GM19099 (cell line): ENCODE data around the gene GTPBP3.

ENCODE experiments used
- POLR2A ChIP-seq: IDR thresholded peaks from 3 replicates; pipeline ENCODE4 v1.6.1; 2011; ENCODE audit warnings: low read depth; ENCODE audit not compliant: insufficient read length; ENCODE audit errors: extremely low read depth

Gene GTPBP3

DNA sequence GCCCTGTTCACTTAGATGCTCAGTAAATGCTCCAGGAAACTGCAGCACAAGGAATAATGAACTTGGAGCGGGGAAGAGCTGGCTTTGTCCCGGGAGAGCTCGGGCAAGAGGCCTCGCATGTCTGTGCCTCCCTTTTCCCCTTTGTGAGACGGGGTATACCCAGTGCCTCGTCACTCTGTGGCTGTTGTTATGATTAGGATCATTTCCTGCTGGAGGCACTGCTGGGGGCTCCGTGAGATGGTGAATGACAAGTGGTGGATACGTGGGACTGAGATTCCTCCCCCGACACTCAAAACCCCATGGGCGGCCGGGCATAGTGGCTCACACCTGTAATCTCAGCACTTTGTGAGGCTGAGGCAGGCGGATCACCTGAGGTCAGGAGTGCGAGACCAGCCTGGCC lies 40.9 kb downstream of the GTPBP3 start:
- TF ChIP-seq POLR2A: no peak

DNA sequence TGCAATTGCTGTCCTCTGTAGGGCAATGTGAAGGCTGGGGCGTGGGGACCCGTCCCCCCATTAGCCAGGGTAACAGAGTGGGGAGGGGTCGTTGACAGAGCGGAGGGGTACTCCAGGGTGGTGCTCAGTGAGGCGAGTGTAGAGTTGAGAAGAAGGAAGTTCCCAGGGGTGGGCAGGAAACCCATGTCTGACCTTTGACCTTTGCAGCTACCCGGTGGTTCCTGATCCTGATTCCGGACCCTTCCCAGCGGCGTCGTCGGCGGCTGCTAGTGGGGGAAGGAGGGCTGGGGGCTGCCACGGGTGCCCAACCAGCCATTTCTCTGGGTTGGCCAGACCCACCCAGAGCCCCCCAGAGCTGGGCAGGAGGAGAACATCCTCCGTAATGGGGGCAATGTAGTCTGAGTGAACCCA lies 41.9 kb downstream of the GTPBP3 start:
- no peak for TF ChIP-seq POLR2A

DNA sequence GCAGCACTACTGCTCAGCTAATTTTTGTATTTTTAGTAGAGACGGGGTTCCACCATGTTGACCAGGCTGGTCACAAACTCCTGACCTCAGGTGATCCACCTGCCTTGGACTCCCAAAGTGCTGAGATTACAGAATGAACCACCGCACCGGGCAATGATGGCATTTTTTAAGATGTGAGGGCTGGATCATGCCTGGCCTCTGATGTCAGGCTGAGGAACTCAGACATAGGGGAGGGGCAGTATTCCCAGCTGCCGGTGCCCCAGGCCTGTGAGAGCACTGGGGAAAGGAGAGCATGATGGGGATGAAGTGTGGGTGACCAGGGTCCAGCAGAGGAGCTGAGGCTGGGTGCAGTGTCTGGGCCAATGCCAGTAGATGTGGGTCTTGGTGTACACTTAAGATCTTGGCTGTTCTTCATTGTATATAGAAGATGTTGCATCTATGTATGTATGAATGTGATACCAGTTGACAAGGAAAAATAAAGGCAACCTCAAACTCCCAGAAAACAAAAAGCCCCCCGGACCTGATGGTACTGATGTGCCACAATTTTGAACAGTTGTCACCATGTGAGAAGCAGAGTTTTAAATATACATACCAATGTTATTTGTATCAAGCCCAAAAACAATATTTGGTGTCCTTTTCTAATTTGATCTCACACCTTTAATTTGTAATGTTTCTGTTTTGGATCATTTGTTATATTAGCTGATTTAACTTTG lies 43.2 kb downstream of the GTPBP3 start:
- no peak for TF ChIP-seq POLR2A

DNA sequence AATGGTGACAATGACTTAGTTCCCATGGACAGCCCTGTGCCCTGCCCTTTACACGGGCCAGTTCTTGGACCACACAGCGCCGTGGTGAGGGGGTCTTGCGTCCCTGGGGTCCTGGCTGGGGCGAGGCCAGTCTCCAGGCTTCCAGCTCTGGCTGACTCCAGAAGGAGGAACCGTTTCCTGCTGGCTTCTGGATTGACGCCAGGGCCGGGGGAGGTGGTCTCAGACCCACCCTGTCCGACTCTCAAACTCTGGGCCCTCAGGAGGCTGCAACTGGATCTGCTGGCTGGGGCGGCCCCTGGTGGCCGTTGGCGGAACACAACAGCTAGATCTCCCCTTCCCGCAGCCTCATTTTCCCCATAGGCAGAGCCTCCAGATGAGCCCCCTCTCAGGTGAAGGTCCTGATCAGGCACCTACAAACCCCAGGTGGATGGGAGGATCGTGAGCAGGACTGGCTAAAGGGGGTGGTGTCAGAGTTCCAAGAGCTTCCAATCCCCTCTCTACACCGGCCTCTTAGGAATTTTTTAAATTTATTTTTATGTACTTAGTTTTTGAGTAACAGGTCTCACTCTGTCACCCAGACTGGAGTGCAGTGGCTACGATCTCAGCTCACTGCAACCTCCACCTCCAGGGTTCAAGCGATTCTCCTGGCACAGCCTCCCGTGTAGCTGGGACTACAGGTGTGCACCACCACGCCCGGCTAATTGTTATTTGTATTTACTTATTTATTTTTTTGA lies 48.7 kb downstream of the GTPBP3 start:
- no peak for TF ChIP-seq POLR2A

DNA sequence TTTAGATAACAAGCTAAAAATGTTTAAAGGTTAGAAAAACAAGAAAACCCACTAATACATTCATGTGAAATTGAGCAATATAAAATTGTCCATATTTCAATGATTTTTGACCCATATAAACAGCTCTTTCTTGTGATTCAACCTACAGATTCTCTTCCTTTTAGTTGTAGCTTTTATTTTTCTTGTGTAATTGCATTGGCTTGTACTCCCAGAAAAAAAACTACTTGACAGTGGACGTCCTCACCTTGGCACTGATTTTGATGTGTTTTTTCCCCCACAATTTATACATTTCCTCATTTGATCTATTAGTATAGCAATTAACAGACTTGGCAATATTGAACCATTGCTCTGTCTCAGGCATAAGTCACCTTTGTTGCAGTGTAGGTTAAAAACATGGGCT lies 51.9 kb downstream of the GTPBP3 start:
- TF ChIP-seq POLR2A: no peak

DNA sequence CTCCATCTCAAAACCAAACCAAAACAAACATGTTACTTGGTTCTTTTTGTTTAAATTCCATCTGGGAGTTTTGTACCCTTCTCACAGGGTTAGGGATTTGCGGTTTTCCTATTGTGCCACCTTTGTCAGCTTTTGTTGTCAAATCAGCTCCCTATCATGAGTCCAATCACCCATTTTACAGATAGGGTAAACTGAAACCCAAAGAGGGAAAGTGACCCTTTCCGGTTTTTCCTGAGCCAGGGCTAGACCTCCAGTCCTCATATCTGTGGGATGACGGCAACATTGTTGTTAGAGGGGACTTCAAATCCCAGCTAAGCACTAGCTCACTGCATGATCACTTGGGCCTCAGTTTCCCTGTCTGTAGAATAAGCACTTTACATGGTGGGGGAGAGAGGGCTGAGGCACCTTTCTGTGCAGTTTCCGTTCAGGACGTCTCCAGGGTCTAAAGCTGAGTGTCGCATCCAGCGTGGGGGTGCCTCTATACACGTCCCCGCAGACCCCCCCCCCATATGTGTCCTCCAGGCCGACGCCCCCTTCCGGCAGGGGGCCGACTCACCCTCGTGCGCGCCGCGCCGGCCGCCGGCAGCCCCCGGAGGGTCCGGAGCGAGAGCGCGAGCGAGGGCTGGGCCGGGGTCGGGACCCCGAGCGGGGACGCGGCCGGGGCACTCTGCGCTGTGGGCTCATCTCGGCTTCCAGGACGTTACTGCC lies 52.8 kb downstream of the GTPBP3 start:
- no peak for TF ChIP-seq POLR2A

DNA sequence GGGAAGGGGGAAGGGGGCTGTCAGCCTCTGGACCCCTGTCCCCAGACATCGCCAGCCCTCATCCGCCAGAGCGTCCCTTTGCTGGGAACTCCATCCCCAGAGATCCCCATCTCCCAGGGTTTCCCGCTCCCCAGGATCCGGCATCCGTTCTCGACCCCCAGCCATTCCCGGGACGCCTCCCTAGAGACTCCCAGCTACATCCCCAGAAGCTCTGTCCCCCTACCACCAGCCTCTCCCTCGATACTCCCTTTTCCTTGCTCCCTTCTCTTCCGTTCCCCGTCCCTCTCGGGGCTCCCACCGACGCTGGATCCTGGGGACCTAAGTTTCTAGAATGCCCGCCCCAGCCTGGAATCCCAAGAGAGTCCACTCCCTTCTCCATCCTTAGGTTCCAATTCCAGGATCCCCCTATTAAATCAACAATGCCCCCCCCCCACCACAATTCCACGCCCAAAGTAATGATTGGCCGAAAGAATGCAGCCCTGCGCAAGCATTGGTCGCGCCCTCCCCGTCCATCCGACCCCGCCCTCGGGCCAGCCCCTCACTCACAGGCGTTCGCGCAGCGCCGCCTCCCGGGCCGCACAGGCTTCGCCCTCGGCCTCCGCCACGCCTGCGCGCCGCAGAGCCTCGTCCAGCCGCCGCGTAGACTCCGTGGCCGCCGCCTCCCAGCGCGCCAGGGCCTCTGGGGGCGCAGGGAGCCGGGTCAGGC lies 53.5 kb downstream of the GTPBP3 start:
- peak; percentile 36 for TF ChIP-seq POLR2A

DNA sequence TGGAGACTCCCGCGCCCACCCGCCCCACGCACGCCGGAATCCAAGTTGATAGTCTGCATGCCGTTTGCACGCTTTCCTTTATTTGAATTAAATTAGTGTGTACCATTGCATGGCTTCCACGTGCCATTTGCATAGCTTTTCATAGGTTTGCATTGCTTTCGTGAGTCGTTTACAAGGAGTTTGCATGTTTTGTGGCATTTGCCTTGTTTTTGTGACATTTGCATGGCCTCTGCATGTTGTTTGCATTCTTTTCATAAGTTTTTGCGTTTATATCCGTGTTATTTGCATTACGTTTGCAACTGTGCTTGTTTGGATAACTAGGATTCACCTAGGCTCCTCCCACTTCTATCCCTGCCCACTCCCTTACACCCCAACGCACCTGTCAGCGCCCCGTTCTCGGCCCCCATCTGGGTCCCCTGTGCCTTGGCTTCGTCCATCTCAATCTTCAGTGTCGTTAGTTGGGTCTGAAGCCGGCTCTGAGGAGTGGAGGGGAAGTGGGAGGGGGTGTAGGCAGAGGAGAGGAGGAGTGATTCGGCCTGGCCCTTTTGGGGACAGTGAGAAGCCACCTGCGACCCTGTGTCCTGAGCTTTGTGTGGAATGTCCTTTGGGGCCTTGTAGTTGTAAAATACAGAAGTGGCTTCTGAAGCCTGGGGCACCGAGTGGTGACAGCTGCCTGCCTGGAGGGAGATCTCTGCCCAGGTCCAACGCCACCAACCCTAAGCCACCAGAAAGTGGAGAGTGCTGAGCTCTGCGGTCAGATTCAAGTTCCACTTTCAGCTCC lies 54.2 kb downstream of the GTPBP3 start:
- TF ChIP-seq POLR2A: peak; percentile 9
